ENCODE data around the gene MCOLN1.

GRCh38 chr19:7519361-7520130, 2.9 kb upstream of the MCOLN1 start:
- no peak for TF ChIP-seq CTCF (IDR thresholded peaks at IDR 0.05)
- no peak for TF ChIP-seq POLR2A (IDR thresholded peaks at IDR 0.05)
